ENCODE results near the gene NR1D1. TPM values are rescaled to one million over a fixed set of nuclear protein-coding genes. Genes with fewer than 3 reads are reported as not detected.

NR1D1 gene
- total and polyA plus RNA-seq, 2 of the 13 experiments (the other 11 are each of a cell fraction or from before 2014, with no cell fraction given), result 2.1 to 2.7 TPM

DNA sequence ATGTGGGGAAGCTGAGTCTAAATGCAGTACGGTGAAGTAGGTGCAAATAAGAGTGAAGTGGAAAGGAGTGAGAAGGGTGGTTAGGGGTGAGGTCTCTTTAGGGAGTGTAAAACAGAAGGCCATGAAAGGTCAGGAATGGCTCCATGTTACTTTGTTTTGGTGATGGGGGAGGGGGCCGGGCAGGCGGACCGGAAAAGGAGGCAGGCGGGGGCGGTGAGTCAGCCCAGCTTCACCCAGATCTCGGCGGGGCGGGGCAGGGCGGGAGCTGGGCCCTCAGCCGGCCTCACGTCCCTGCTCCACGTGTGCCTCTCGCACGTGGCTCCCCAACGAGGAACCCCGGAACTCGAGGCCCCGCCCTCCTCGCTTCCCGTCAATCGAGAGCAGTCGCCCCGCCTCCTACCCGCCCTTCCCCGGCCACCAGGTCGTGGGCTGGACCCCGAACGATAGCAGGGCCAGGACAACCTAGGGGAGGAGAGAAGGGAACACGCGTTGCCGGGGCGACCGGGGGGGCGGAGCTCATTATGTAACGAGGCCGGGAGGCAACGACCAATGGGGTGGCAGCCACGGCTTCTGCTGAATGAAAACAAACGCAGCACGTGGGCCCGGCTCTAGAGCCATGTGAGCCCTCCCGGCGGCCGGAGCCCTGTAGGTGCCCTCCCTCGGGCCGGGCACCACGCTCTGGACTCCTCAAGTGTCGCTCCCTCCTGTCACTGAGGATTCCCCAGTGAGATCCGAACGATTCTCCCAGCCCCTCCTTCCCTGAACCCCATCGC, 1.4 kb downstream of the NR1D1 start (continued):
- TF ChIP-seq, protein P1, sequence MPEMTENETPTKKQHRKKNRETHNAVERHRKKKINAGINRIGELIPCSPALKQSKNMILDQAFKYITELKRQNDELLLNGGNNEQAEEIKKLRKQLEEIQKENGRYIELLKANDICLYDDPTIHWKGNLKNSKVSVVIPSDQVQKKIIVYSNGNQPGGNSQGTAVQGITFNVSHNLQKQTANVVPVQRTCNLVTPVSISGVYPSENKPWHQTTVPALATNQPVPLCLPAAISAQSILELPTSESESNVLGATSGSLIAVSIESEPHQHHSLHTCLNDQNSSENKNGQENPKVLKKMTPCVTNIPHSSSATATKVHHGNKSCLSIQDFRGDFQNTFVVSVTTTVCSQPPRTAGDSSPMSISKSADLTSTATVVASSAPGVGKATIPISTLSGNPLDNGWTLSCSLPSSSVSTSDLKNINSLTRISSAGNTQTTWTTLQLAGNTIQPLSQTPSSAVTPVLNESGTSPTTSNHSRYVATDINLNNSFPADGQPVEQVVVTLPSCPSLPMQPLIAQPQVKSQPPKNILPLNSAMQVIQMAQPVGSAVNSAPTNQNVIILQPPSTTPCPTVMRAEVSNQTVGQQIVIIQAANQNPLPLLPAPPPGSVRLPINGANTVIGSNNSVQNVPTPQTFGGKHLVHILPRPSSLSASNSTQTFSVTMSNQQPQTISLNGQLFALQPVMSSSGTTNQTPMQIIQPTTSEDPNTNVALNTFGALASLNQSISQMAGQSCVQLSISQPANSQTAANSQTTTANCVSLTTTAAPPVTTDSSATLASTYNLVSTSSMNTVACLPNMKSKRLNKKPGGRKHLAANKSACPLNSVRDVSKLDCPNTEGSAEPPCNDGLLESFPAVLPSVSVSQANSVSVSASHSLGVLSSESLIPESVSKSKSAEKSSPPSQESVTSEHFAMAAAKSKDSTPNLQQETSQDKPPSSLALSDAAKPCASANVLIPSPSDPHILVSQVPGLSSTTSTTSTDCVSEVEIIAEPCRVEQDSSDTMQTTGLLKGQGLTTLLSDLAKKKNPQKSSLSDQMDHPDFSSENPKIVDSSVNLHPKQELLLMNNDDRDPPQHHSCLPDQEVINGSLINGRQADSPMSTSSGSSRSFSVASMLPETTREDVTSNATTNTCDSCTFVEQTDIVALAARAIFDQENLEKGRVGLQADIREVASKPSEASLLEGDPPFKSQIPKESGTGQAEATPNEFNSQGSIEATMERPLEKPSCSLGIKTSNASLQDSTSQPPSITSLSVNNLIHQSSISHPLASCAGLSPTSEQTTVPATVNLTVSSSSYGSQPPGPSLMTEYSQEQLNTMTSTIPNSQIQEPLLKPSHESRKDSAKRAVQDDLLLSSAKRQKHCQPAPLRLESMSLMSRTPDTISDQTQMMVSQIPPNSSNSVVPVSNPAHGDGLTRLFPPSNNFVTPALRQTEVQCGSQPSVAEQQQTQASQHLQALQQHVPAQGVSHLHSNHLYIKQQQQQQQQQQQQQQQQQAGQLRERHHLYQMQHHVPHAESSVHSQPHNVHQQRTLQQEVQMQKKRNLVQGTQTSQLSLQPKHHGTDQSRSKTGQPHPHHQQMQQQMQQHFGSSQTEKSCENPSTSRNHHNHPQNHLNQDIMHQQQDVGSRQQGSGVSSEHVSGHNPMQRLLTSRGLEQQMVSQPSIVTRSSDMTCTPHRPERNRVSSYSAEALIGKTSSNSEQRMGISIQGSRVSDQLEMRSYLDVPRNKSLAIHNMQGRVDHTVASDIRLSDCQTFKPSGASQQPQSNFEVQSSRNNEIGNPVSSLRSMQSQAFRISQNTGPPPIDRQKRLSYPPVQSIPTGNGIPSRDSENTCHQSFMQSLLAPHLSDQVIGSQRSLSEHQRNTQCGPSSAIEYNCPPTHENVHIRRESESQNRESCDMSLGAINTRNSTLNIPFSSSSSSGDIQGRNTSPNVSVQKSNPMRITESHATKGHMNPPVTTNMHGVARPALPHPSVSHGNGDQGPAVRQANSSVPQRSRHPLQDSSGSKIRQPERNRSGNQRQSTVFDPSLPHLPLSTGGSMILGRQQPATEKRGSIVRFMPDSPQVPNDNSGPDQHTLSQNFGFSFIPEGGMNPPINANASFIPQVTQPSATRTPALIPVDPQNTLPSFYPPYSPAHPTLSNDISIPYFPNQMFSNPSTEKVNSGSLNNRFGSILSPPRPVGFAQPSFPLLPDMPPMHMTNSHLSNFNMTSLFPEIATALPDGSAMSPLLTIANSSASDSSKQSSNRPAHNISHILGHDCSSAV (CRISPR knock-in tag; IDR thresholded peaks at IDR 0.05; ENCODE audit: borderline replicate concordance), result peak; percentile 98; the same call in 1 of the 2 replicates
- TF ChIP-seq, protein P2, sequence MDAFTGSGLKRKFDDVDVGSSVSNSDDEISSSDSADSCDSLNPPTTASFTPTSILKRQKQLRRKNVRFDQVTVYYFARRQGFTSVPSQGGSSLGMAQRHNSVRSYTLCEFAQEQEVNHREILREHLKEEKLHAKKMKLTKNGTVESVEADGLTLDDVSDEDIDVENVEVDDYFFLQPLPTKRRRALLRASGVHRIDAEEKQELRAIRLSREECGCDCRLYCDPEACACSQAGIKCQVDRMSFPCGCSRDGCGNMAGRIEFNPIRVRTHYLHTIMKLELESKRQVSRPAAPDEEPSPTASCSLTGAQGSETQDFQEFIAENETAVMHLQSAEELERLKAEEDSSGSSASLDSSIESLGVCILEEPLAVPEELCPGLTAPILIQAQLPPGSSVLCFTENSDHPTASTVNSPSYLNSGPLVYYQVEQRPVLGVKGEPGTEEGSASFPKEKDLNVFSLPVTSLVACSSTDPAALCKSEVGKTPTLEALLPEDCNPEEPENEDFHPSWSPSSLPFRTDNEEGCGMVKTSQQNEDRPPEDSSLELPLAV (CRISPR knock-in tag; conservative IDR thresholded peaks at IDR 0.05; ENCODE audit: low read depth), result no peak
- TF ChIP-seq TCF7 (IDR thresholded peaks at IDR 0.05; ENCODE audit: low read depth), result peak; percentile 41; the same call in 1 of the 2 replicates
- TF ChIP-seq ZNF558 (CRISPR knock-in tag; IDR thresholded peaks at IDR 0.05; ENCODE audit: borderline replicate concordance), result peak; percentile 95; the same call in 1 of the 2 replicates
- peak; percentile 89 for TF ChIP-seq MAZ (IDR thresholded peaks at IDR 0.05; ENCODE audit: borderline replicate concordance, low read depth, low read length)
- peak; percentile 100 for TF ChIP-seq MAZ (CRISPR knock-in tag; IDR thresholded peaks at IDR 0.05; ENCODE audit: low read depth)
- TF ChIP-seq, protein P3, sequence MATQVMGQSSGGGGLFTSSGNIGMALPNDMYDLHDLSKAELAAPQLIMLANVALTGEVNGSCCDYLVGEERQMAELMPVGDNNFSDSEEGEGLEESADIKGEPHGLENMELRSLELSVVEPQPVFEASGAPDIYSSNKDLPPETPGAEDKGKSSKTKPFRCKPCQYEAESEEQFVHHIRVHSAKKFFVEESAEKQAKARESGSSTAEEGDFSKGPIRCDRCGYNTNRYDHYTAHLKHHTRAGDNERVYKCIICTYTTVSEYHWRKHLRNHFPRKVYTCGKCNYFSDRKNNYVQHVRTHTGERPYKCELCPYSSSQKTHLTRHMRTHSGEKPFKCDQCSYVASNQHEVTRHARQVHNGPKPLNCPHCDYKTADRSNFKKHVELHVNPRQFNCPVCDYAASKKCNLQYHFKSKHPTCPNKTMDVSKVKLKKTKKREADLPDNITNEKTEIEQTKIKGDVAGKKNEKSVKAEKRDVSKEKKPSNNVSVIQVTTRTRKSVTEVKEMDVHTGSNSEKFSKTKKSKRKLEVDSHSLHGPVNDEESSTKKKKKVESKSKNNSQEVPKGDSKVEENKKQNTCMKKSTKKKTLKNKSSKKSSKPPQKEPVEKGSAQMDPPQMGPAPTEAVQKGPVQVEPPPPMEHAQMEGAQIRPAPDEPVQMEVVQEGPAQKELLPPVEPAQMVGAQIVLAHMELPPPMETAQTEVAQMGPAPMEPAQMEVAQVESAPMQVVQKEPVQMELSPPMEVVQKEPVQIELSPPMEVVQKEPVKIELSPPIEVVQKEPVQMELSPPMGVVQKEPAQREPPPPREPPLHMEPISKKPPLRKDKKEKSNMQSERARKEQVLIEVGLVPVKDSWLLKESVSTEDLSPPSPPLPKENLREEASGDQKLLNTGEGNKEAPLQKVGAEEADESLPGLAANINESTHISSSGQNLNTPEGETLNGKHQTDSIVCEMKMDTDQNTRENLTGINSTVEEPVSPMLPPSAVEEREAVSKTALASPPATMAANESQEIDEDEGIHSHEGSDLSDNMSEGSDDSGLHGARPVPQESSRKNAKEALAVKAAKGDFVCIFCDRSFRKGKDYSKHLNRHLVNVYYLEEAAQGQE (IDR thresholded peaks at IDR 0.05; ENCODE audit: borderline replicate concordance in 1 of 2, low read depth in 1 of 2, low read length in 2 of 2), result peak in 1 of 2 experiments; percentile 57; a peak in 1 of 4 replicates
- TF ChIP-seq, protein P4, sequence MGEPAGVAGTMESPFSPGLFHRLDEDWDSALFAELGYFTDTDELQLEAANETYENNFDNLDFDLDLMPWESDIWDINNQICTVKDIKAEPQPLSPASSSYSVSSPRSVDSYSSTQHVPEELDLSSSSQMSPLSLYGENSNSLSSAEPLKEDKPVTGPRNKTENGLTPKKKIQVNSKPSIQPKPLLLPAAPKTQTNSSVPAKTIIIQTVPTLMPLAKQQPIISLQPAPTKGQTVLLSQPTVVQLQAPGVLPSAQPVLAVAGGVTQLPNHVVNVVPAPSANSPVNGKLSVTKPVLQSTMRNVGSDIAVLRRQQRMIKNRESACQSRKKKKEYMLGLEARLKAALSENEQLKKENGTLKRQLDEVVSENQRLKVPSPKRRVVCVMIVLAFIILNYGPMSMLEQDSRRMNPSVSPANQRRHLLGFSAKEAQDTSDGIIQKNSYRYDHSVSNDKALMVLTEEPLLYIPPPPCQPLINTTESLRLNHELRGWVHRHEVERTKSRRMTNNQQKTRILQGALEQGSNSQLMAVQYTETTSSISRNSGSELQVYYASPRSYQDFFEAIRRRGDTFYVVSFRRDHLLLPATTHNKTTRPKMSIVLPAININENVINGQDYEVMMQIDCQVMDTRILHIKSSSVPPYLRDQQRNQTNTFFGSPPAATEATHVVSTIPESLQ (CRISPR knock-in tag; conservative IDR thresholded peaks at IDR 0.05), result 0 out of 2 replicates have a peak, but pooled peaks have one; percentile 28
- TF ChIP-seq SP5 (CRISPR knock-in tag; IDR thresholded peaks at IDR 0.05; ENCODE audit: borderline replicate concordance, low read depth), result peak; percentile 100
